Testis (tissue), 2 donors: ENCODE results near the gene FAM136A.

Experiments
- CTCF ChIP-seq, 3 experiments: fragments of 450-650 bp in 2 of 3; fragments of 200-600 bp in 1 of 3; sonication (generic) in 1 of 3; IDR thresholded peaks; one replicate each; pipeline ENCODE4 v1.5.1; 2016 to 2019; ENCODE audit warnings: antibody characterized with exemption in 3 of 3, mild to moderate bottlenecking in 2 of 3, moderate library complexity in 1 of 3
- POLR2A ChIP-seq: fragments of 450-650 bp; IDR thresholded peaks from one replicate; pipeline ENCODE4 v1.6.1; 2017; ENCODE audit warnings: antibody characterized with exemption, mild to moderate bottlenecking, moderate library complexity

GRCh38 chr2:70270323-70270722, 31.5 kb downstream of the FAM136A start:
- TF ChIP-seq CTCF (IDR thresholded peaks at IDR 0.05) = no peak
- no peak for TF ChIP-seq POLR2A
